HL-60 (cell line): Measurements from ENCODE around the gene CLN5.

Source experiments
- DNase-seq, 2 experiments: peaks; one replicate each; pipeline ENCODE4 v3.0.0-alpha.2; 2010 to 2020; ENCODE audit warnings: low read depth in 1 of 2, low spot score in 1 of 2
- H3K27ac ChIP-seq: fragments of 250-450 bp; sonication (Bioruptor Pico); replicated peaks from 2 replicates; pipeline ENCODE4 v1.5.1; 2020; ENCODE audit warnings: mild to moderate bottlenecking, moderate library complexity
- H3K27me3 ChIP-seq: fragments of 250-450 bp; sonication (Bioruptor Pico); 2 replicates; pipeline ENCODE4 v1.5.1; 2021; ENCODE audit warnings: mild to moderate bottlenecking, moderate library complexity; ENCODE audit not compliant: insufficient read depth, poor library complexity, severe bottlenecking
- H3K4me3 ChIP-seq: replicated peaks from 2 replicates; pipeline ENCODE4 v1.5.1; 2011; ENCODE audit warnings: mild to moderate bottlenecking, control low read depth, low read length; ENCODE audit not compliant: insufficient read depth
- GABPA ChIP-seq: IDR thresholded peaks from 2 replicates; pipeline ENCODE4 v1.6.1; 2012; ENCODE audit warnings: low read depth
- POLR2AphosphoS5 ChIP-seq: IDR thresholded peaks from 2 replicates; pipeline ENCODE4 v1.6.1; 2012; ENCODE audit warnings: low read depth
- SPI1 ChIP-seq: IDR thresholded peaks from 2 replicates; pipeline ENCODE4 v1.6.1; 2012; ENCODE audit warnings: low read depth, mild to moderate bottlenecking, borderline replicate concordance
- TF ChIP-seq, protein P1 (sequence below): IDR thresholded peaks from 2 replicates; pipeline ENCODE4 v1.6.1; 2012; ENCODE audit warnings: low read depth; ENCODE audit not compliant: insufficient replicate concordance
- TF ChIP-seq, protein P2 (sequence below): IDR thresholded peaks from one replicate; pipeline ENCODE4 v1.5.1; 2011; ENCODE audit warnings: low read length, control low read depth, inconsistent platforms; ENCODE audit not compliant: insufficient read depth

Gene CLN5

DNA sequence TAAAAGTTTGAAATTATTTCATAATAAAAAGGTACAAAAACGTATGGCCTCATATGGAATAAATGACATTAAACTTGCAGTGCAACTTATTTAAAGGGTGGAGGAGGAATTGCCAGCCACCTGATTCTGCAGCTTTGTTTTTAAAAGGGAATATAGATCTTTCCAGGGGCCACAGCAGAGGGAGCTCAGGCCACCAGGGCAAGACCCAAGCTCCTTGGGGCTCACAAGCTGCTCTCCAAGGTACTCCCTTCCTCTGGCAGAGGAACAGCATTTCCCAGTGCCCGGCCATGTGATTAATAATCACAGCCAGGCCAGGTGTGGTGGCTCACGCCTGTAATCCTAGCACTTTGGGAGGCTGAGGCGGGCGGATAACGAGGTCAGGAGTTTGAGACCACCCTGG lies 37.3 kb upstream of the CLN5 start:
- Histone ChIP-seq H3K27ac (no peak overlapping the region), H3K27me3 (no peaks in the 10 kb centered on the region), H3K4me3 (no peak overlapping the region)
- TF ChIP-seq, protein P1, sequence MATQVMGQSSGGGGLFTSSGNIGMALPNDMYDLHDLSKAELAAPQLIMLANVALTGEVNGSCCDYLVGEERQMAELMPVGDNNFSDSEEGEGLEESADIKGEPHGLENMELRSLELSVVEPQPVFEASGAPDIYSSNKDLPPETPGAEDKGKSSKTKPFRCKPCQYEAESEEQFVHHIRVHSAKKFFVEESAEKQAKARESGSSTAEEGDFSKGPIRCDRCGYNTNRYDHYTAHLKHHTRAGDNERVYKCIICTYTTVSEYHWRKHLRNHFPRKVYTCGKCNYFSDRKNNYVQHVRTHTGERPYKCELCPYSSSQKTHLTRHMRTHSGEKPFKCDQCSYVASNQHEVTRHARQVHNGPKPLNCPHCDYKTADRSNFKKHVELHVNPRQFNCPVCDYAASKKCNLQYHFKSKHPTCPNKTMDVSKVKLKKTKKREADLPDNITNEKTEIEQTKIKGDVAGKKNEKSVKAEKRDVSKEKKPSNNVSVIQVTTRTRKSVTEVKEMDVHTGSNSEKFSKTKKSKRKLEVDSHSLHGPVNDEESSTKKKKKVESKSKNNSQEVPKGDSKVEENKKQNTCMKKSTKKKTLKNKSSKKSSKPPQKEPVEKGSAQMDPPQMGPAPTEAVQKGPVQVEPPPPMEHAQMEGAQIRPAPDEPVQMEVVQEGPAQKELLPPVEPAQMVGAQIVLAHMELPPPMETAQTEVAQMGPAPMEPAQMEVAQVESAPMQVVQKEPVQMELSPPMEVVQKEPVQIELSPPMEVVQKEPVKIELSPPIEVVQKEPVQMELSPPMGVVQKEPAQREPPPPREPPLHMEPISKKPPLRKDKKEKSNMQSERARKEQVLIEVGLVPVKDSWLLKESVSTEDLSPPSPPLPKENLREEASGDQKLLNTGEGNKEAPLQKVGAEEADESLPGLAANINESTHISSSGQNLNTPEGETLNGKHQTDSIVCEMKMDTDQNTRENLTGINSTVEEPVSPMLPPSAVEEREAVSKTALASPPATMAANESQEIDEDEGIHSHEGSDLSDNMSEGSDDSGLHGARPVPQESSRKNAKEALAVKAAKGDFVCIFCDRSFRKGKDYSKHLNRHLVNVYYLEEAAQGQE, result peak; percentile 92
- TF ChIP-seq GABPA, result no peak
- DNase-seq, result no peak

DNA sequence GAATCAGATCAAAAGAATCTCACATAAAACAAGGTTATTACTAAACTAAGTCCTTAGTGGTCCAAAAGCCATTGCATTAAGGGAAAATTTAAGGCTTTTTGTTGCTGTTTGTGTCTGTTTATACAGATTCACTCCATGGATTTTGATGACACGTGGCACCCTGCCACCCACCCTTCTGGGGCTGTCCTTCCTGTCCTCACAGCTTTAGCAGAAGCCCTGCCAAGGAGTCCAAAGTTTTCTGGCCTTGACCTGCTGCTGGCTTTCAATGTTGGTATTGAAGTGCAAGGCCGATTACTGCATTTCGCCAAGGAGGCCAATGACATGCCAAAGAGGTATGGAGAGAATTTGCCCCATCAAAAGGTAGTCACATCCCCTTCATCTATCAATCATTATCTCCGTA lies 36.7 kb upstream of the CLN5 start:
- no peak for TF ChIP-seq SPI1
- TF ChIP-seq, protein P2, sequence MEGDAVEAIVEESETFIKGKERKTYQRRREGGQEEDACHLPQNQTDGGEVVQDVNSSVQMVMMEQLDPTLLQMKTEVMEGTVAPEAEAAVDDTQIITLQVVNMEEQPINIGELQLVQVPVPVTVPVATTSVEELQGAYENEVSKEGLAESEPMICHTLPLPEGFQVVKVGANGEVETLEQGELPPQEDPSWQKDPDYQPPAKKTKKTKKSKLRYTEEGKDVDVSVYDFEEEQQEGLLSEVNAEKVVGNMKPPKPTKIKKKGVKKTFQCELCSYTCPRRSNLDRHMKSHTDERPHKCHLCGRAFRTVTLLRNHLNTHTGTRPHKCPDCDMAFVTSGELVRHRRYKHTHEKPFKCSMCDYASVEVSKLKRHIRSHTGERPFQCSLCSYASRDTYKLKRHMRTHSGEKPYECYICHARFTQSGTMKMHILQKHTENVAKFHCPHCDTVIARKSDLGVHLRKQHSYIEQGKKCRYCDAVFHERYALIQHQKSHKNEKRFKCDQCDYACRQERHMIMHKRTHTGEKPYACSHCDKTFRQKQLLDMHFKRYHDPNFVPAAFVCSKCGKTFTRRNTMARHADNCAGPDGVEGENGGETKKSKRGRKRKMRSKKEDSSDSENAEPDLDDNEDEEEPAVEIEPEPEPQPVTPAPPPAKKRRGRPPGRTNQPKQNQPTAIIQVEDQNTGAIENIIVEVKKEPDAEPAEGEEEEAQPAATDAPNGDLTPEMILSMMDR, result no peak
- no peak for TF ChIP-seq GABPA
- no peak for TF ChIP-seq POLR2AphosphoS5
- TF ChIP-seq, protein P1, result no peak
- H3K27me3 ChIP-seq, result no peaks in the 10 kb centered on the region
- H3K4me3 ChIP-seq, result no peak overlapping the region
- DNase-seq, result no peak
- no peak overlapping the region for H3K27ac ChIP-seq

DNA sequence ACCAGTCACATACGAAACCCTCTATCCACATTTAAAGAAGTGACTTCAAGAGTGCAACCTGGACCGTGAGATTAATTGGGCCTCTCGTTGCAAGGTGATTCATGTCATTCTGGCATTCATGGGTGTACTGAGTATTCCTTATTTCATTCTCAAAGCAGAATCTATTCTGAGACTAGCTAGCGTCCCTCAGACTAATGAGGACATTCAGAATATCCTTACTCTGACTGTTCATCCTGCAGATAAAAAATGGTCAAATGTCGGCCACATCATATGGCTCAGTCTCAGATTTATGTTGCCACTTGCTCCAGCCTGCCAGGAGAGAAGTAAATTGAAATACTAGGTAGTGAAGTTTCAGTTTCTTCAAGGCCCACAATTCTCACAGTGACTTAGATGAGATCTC lies 36.2 kb upstream of the CLN5 start:
- Histone ChIP-seq H3K27me3 (no peaks in the 10 kb centered on the region), H3K4me3 (no peak overlapping the region), H3K27ac (no peak overlapping the region)
- no peak for TF ChIP-seq GABPA
- no peak for TF ChIP-seq SPI1
- TF ChIP-seq, protein P2, result no peak
- TF ChIP-seq, protein P1, result no peak
- TF ChIP-seq POLR2AphosphoS5, result no peak
- no peak for DNase-seq

DNA sequence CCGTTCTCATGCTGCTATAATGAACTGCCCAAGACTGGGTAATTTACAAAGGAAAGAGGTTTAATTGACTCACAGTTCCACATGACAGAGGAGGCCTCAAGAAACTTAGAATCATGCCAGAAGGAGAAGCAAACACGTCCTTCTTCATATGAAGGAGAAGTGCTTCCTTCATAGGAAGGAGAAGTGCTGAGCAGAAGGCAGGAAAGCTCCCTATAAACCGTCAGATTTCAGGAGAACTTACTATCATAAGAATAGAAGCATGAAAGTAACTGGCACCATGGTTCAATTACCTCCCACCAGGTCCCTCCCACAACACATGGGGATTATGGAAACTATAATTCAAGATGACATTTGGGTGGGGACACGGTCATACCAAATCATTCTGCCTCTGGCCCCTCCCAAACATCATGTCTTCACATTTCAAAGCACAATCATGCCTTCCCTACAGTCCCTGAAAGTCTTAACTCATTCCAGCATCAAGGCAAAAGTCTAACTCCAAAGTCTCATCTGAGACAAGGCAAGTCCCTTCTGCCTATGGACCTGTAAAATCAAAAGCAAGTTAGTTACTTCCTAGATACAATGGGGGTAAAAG lies 32.9 kb upstream of the CLN5 start:
- DNase-seq, result no peak
- Histone ChIP-seq H3K4me3 (no peak overlapping the region), H3K27me3 (no peaks in the 10 kb centered on the region), H3K27ac (no peak overlapping the region)
- TF ChIP-seq POLR2AphosphoS5 (no peak), SPI1 (peak; percentile 4; the same call in 1 of the 2 replicates), GABPA (no peak)
- TF ChIP-seq, protein P1, result no peak
- TF ChIP-seq, protein P2, result no peak
